VCaP (cell line): ENCODE data around the gene PASK.

Source experiments
- H3K27ac ChIP-seq: fragments of 450-650 bp; 2 replicates; pipeline ENCODE4 v1.5.1; 2017
- CTCF ChIP-seq: fragments of 450-650 bp; conservative IDR thresholded peaks from 2 replicates; pipeline ENCODE4 v1.5.1; 2017; ENCODE audit warnings: mild to moderate bottlenecking, moderate library complexity

PASK gene

GRCh38 chr2:241185961-241186360 lies 36.7 kb upstream of the PASK start:
- no peak overlapping the region for H3K27ac ChIP-seq
- TF ChIP-seq CTCF: no peak

GRCh38 chr2:241184901-241185300 lies 35.6 kb upstream of the PASK start:
- TF ChIP-seq CTCF: no peak
- H3K27ac ChIP-seq: no peak overlapping the region

- no peak for TF ChIP-seq CTCF
- H3K27ac ChIP-seq: no peak overlapping the region
Measured at GRCh38 chr2:241183221-241183620, 33.9 kb upstream of the PASK start.

GRCh38 chr2:241182531-241183133 lies 33.4 kb upstream of the PASK start:
- H3K27ac ChIP-seq: no peak overlapping the region
- no peak for TF ChIP-seq CTCF

- TF ChIP-seq CTCF: no peak
- no peak overlapping the region for H3K27ac ChIP-seq
Measured at GRCh38 chr2:241182126-241182525, 32.9 kb upstream of the PASK start.

GRCh38 chr2:241180495-241180894 lies 31.2 kb upstream of the PASK start:
- no peak for TF ChIP-seq CTCF
- no peak overlapping the region for H3K27ac ChIP-seq

GRCh38 chr2:241179899-241180298 lies 30.6 kb upstream of the PASK start:
- no peak for TF ChIP-seq CTCF
- no peak overlapping the region for H3K27ac ChIP-seq
